Subcutaneous adipose tissue (tissue), 4 donors: Measurements from ENCODE around the gene GLYATL2. TPM values are rescaled to one million over a fixed set of nuclear protein-coding genes. Genes with fewer than 3 reads are reported as not detected.

ENCODE experiments used
- CTCF ChIP-seq: fragments of 450-650 bp; IDR thresholded peaks from one replicate; pipeline ENCODE4 v1.5.1; 2016; ENCODE audit warnings: low read depth, mild to moderate bottlenecking, control low read depth, antibody characterized with exemption, moderate library complexity
- total RNA-seq, 4 donors: library from RNA; depleted of rRNA; stranded (reverse); fragments of >200 nt; gene quantifications; one replicate each; pipeline ENCODE4 v1.1.0, GENCODE V29; 2016

GLYATL2 gene
- total RNA-seq, result not detected

- TF ChIP-seq CTCF, result no peak
Observed at GRCh38 chr11:58844361-58845005, at the start of gene GLYATL2. TSS of gene GLYATL2 (minus strand) at chr11:58844704. CDS start at chr11:58839612, 5,092 bp downstream.

GRCh38 chr11:58893899-58894298, 49.4 kb upstream of the GLYATL2 start:
- no peak for TF ChIP-seq CTCF

GRCh38 chr11:58888579-58888978, 44.1 kb upstream of the GLYATL2 start:
- no peak for TF ChIP-seq CTCF

GRCh38 chr11:58887452-58887851, 42.9 kb upstream of the GLYATL2 start:
- no peak for TF ChIP-seq CTCF

GRCh38 chr11:58880625-58881024, 36.1 kb upstream of the GLYATL2 start:
- TF ChIP-seq CTCF, result no peak

GRCh38 chr11:58880166-58880565, 35.7 kb upstream of the GLYATL2 start:
- TF ChIP-seq CTCF, result no peak

GRCh38 chr11:58867556-58867955, 23.1 kb upstream of the GLYATL2 start:
- no peak for TF ChIP-seq CTCF
